Gastroesophageal sphincter (tissue), 3 donors: ENCODE measurements around the gene MCCD1.

Source experiments
- CTCF ChIP-seq, 4 experiments: fragments of 200-600 bp in 2 of 4; fragments of 450-650 bp in 2 of 4; sonication (generic) in 1 of 4; IDR thresholded peaks; one replicate each; pipeline ENCODE4 v1.5.1; 2017 to 2019; ENCODE audit warnings: antibody characterized with exemption in 4 of 4, mild to moderate bottlenecking in 2 of 4, moderate library complexity in 2 of 4
- EP300 ChIP-seq: sonication (generic); formaldehyde crosslinking; IDR thresholded peaks from one replicate; pipeline ENCODE4 v1.6.1; 2017; ENCODE audit warnings: antibody characterized with exemption, mild to moderate bottlenecking
- POLR2A ChIP-seq, 2 donors: fragments of 450-650 bp; IDR thresholded peaks; one replicate each; pipeline ENCODE4 v1.6.1; 2017; ENCODE audit warnings: antibody characterized with exemption in 2 of 2, mild to moderate bottlenecking in 2 of 2, moderate library complexity in 1 of 2
- POLR2AphosphoS5 ChIP-seq: sonication (generic); formaldehyde crosslinking; IDR thresholded peaks from one replicate; pipeline ENCODE4 v1.6.1; 2017; ENCODE audit warnings: antibody characterized with exemption

GRCh38 chr6:31525553-31525931, 3.2 kb upstream of the MCCD1 start:
- TF ChIP-seq CTCF (IDR thresholded peaks at IDR 0.05) (no peak), POLR2A (IDR thresholded peaks at IDR 0.05) (no peak), POLR2AphosphoS5 (no peak), EP300 (no peak)
